Head of caudate nucleus (tissue), 42 donors: ENCODE data around the gene RHBDL1.

Experiments
- DNase-seq, 42 donors: peaks; one replicate each; pipeline versions ENCODE4 v3.0.0 to v3.0.0-alpha.2; 2020 to 2021; ENCODE audit warnings: mixed read lengths in 7 of 42
- intact Hi-C: fragments of 100-400 bp; cut with DNase I; formaldehyde crosslinking; loops from one replicate; pipeline ENCODE4 v1.15.0; 2022

RHBDL1 gene

DNA sequence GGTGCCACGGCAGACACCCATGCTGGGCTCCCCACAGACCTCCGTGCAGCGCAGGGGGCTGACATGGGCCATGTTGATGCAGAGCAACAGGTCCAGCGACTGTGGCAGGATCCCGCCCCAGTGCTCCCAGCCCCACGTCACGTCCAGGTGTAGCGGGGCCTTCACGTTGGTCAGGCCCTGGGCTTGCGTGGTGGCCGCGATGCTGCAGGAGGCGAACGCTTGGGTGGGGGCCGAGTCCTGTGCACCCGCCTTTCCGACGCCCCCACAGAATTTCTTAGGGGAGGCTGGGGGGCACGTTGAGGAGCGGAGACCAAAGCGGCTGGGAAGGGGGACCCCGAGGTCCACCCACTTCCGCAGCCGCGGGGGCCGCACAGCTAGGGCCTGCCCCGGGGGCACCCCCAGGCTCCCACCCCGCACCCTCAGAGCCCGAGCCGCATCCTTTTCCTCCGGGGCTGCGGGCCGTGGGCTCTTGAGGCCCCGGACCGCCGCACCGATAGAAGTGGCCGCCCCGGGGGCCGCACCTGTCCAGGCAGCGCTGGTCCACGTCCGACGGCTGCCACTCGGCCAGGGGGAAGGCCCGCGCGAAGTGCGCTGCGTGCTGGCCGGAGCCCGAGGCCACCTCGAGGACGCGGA lies 39.8 kb upstream of the RHBDL1 start:
- intact Hi-C loops, result no loop called here
- no peak for DNase-seq

DNA sequence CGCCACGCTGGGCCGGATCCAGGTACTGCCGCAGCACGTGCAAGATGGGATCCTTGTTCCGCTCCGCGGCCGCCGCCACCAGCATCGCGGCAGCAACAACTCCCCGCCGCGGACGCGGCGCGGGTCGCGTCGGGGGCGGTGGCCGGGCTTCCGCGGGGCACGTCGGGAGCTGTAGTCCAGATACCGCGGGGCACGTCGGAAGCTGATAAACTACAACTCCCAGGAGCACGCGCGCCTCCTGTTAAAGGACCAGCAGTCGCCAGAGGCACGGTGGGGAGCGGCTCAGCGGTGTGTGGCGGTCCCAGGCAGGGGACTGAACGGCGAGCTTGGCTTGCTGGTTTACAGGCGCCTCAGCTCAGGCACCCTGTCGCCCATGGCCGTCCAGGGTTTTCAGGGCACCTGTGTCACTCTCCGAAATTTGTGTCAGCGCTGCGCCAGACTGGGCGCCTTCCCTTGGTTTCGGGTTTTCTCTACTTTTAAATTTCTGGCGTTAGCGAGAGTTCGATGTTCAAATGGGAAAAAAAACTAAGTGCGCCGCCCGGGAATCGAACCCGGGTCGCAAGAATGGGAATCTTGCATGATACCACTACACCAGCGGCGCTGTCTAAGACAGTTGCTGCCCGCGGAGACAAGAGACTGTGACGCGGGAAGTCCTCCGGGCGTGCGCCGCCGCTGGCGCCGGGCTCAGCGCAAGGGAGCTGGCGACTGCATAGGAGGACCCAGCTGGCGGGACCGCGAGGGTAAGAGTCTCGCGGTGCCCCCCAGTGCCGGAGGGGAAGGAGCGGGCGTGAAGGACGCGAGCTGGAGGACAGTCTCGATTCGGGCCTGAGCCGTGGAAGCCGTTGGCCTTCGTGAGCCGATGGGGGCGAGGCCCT lies 39.0 kb upstream of the RHBDL1 start, which contains the start of gene METTL26:
Gene METTL26 (minus strand): TSS at position 100 of the 875 bp plus-strand sequence. CDS start 15 bp downstream, at position 85.
- intact Hi-C loops, result no loop called here

DNA sequence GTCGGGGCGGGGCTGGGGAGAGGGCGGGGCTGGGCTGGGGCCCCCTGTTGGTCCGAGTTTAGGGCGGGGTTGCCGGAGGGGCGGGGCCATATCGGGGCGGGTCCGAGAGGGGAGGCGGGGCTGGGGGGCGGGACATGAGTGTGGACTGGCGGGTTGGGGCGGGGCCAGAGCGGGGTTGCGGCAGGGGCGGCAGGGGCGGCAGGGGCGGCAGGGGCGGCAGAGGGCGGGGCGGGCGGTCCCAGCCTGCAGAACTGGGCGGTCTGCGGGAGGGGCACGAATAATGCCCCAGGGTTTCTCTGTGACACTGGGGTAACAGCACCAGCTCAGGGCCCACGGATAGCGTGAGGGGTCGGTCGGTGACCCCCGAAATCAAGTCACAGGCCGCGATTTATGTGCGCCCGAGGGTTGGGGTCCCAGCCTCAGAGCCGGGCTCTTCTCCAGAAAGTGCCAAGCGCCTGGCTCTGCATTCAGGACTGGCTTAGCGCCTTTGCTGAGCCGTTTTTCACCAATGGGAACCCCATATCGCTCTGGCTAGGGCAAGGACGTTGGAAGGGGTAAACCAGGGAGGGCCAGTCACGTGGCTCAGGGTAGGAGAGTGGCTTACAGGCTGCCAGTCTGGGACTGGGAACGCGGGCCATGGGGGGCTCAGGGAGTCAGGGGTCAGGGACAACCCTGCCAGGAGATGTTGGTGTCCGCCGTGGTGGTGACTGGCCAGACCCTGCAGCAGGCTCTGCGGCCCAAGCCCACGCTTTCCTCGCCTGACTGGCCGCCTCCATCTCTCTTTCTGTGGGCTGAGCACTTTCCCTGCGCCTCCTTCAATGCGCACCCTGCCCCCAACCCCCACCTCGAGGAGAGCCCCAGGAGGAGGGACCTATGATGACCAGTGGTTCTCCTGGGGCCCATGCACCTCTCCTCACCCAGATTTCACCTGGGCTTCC lies 38.1 kb upstream of the RHBDL1 start:
- intact Hi-C loops, result no loop called here
- peak; percentile 74 to 99 (median 94) for DNase-seq

More for the DNA sequence above, 39.0 kb upstream of the RHBDL1 start, which contains the start of gene METTL26:
- peak; percentile 93 to 100 (median 97) for DNase-seq

DNA sequence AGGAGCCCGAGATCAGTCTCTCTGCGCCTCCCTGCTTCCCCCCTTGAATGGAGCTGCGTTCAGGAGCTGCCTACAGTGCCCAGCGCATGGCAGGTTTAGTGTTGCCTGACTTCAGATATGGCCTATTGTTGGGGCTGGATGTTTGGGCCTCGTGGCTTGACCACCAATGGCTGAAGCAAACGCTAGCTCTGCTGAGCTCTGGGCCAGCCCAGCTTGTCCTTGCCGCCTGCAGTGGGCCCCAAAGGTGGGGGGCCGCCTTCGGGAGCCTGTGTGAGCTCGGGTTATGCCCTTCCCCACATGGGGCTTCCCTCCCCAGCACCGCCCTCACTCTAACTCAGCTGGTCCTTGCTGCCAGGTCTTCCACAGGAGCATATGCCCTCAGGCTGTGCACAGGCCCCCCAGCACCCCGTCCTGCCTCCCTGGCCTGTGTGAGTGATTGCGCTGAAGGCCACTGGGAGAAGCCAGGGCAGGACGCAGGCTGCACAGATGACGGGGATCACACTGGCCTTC lies 37.4 kb upstream of the RHBDL1 start:
- no peak for DNase-seq
- intact Hi-C loops, result no loop called here

DNA sequence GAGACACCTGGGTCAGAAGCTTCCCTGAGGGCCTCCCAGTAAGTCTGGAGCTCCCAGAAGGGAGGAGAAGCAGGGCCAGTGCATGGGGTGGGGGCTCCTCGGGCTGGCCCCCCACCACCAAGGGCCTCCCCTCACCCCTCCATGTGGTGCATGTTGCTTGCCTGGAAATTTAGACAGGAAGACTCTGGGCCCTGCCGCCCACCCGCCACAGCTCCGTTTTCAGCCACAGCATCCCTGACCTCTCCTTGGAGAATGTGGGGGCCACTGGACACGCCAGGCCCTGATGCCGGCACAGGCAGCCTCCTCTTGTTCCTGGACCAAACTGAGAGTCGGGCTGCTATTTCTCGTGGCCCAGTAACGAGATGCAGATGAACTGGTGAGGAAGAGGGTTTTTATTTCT lies 36.6 kb upstream of the RHBDL1 start:
- DNase-seq, result no peak
- intact Hi-C loops, result no loop called here

DNA sequence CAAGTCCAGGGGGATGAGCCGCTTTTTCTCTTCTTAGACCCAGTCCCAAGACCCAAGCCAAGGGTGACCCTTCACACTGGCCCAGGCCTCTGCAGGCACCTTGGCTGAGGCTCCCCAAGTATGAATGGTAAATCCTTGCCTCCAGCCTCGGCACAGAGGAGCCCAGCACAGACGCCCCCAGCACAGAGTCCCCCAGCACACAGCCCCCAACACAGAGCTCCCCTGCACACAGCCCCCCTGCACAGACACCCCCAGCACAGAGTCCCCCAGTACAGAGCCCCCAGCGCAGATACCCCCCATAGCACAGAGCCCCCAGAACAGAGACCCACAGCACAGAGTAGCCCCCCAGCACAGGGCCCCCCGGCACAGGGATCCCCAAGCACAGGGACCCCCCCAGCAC lies 34.9 kb upstream of the RHBDL1 start:
- no peak for DNase-seq
- intact Hi-C loops, result no loop called here

DNA sequence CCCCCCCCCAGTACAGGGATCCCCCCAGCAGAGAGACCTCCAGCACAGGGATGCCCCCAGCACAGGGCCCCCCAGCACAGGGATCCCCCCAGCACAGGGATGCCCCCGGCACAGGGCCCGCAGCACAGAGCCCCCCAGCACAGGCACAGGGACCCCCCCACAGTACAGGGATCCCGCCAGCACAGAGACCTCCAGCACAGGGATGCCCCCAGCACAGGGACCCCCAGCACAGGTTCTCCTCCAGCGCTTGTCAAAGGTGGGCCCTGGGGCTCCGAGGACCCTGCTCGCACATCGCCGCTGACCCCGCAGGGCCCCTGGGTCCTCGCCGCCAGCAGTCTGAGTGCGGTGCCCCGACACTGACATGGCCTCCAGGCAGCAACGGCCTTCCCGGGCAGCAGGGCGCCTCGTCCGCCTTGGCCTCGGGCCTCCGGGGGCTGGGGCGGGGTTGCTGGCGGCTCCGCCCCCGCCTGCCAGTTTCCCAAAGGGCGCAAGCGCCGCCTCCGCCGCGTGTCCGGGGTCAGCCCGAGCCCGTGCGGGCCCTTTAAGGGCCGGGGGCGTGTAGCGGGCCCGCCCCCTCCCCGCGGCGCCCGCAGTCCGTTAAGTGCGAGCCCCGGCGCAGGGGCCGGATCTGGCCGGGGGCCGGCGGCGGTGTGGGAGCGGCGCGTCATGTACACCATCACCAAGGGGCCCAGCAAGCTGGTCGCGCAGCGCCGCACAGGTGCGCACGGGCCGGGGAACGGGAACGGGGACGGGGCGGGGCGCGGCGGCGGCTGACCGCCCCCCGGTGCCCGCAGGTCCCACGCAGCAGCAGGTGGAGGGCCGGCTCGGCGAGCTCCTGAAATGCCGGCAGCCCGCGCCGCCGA lies 33.9 kb upstream of the RHBDL1 start, which contains the start of gene MCRIP2:
Gene MCRIP2 (plus strand): TSS at position 503 of the 863 bp plus-strand sequence. CDS start 164 bp downstream, at position 667.
- DNase-seq, result peak; percentile 35 to 91 (median 82)
- intact Hi-C loops, result no loop called here

DNA sequence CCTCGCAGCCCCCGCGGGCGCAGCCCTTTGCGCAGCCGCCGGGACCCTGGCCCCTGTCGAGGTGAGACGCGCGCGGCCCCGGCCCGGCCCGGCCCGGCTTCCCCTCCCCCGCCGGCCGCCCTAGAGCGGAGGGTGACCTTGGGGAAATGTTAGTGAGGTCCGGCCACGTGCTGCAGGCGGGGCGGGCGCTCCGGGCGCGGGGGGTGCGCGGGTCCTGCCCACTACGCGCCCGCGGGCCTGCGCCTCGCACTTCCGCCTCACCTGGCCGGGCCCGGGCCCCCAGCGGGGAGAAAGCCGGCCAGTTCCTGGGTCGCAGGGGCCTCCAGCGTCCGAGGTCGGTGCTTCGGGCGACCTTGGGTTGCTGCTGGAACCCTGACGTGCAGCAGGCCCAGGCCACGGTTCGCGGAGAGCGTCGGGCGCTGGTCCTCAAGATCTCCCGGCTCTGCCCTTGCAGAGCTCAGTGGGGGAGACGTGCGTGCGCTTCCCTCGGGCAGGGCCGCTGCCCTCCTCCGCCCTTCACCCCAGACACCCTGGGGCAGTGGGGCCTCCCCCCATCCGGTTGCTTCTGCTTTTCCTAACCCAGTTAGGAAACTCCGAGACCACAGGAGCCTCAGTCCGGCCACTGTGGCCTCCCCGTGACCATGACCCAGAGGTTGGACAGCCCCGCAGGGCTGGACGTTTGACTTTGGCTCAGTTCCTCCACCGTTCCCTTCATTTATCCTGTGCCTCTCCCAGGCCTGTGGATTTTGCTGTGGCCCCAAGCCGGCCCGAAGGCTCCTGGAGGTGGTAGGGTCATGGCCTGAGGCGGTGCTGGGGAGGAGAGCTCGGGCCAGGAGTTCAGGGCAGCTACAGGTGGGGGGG lies 33.1 kb upstream of the RHBDL1 start:
- intact Hi-C loops, result no loop called here
- peak in 28 of 42 donors; percentile 27 to 78 (median 54) for DNase-seq

DNA sequence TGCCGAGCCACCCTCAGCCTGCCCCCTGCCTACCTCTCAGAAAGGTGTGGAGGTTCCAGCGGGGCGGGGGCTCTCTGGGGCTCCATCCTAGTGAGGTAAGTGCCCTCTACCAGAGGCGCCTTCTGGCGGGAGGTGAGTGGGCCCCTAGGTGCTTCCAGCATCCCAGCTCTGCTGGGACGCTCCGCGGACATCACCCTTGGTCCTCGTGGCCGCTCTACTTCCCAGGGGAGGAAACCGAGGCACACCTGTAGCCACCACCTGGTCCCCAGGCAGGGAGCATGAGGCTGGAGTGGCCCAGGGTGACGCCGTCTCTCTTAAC lies 32.5 kb upstream of the RHBDL1 start:
- no peak for DNase-seq
- intact Hi-C loops, result no loop called here

DNA sequence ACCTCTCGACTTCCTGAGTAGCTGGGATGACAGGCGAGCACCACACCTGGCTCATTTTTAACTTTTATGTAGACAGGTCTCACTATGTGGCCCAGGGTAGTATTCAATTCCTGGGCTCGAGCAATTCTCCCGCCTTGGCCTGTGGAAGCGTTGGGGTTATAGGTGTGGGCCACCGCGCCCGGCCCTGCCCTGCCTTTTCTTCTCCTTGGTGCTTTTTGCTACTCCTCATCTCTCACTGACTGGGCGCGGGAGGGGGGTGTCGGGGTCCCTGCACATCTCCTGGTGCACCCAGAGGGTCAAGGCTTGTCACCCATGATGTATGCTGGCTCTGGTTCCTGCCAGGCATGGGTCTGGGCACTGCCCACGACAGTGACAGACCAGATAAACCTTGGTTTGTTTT lies 30.9 kb upstream of the RHBDL1 start:
- DNase-seq, result no peak
- intact Hi-C loops, result no loop called here

DNA sequence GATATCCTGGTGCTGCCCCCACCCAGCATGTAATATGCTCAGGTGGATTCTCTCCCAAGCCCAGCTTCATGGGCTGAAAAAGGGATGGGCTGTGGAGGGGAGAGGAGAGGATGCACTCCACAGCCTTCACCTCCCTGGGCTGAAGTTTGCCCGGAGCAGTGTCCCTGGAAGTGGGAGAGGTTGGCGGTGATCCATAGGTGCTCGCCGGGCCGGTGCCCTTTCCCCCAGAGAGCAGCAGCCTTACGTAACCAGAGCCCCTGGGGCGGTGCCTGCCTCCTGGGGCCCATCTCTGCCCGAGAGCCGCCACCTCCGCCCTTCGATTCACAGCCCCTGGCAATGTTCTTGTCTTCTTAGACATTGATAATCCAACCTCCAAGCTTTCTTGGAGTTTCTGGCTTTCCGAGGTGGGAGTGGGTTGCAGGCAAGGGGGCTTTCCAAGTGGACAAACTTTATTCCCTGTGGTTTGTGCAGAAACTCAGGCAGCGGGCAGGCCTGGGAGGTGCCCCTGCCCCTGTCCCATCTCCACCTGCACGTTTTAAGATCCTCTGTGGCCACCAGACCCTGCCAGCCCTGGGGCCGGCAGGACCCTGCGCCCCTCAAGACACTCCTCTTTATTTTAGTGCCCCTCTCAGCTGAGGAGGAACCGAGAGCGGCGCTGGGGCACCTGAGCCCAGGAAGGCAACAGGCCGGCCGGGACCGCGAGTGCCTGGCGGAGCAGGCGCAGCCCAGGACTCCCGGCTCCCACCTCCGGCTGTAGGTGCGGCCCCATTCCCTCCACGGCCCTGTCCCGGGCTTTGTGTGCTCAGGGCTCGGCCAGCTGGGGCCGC lies 29.4 kb upstream of the RHBDL1 start:
- intact Hi-C loops, result no loop called here
- no peak for DNase-seq

DNA sequence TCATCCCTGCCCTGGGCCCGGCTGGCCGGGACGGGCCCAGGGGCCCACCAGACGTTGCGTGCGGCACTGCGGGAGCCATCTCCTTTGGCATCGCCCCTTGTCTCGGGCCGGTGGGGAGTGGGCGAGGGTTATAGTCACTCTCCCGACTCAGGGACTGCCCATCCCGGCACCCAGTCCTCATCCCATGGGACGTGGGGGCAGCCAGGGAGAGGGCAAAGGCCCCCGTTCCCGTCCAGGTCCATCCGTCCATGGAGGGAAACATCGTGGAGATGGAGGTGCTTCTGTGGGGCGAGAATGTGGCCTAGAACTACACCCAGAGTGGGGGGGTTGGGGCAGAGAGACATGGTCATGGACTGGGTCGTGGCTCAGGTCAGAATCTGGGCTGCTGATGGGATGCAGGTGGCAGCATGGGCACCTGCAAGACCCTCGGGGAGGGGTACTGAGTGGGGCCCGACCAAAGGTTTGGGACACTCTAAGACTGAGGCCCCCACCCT lies 28.7 kb upstream of the RHBDL1 start:
- intact Hi-C loops, result no loop called here
- DNase-seq, result no peak

DNA sequence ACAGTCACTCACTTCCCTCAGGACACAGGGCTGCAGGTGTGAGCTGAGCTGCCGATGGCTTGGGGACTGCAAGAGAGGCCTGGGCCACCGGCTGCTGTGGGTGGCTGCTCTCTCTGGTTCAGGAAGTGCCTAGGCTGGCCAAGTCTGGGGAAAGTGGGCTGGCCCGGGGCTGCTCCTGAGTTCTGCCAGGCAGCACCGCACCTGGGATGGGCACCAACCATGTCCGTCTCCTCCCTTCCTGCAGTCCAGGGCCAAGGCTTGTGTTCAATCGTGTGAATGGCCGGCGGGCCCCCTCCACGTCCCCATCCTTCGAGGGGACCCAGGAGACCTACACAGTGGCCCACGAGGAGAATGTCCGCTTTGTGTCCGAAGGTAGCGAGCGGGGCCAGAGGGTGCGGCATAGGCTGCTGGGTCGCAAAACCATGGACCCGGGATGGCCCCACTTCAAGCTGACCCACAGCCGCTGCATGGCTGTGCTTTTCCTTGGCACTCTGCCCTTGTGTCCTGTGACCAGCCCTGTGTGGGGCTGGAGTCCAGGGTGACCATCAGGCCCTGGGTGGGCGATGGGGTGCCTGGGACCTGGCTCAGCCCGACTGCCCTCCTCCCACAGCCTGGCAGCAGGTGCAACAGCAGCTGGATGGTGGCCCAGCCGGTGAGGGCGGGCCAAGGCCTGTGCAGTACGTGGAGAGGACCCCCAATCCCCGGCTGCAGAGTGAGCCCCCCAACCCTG lies 28.1 kb upstream of the RHBDL1 start:
- DNase-seq, result no peak
- intact Hi-C loops, result no loop called here

DNA sequence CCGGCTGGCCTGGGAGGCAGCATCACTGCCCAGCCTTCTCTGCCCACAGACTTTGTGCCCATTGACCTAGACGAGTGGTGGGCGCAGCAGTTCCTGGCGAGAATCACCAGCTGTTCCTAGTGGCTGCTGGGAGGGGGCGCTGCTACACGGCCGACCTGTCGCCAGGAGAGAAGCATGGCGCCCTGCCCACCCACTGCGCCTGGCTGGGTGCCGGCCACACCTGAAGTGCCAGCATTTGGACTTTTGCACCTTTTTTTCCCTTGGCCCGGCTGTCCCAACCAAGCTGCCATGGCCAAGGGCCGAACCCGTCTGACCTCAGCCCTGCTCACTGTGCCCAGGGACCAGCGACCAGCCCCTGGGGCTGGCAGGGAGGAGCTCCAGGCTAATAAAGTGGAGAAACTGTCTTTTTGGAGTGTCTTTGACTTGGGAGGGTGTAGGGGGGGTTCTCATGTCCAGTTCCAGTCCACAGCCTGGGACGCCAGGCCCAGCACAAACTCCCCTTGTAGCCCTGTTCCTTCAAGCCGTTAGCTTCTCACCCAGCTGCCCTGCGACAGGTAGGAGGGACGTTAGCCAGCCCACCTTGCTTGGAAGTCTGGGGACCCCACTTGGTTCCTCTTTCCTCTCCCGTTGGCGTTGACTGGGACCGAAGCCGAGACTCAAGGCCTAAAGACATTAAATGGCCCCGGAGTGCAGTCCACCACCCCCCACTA lies 27.2 kb upstream of the RHBDL1 start:
- intact Hi-C loops, result no loop called here
- peak in 9 of 42 donors; percentile 33 to 66 (median 40) for DNase-seq
